ENCODE measurements around the gene OR9A2.

The OR9A2 gene

GRCh38 chr7:143042159-143042789 is 15.3 kb upstream of the OR9A2 start:
- Mint-ChIP-seq H3K27me3 (ENCODE audit: low read depth) (peaks cover 9% of the 10 kb centered on the region), H3K27ac (no peak overlapping the region), H3K4me1 (ENCODE audit: low read depth) (no peaks in the 10 kb centered on the region), H3K9me3 (no peaks in the 10 kb centered on the region), H3K36me3 (ENCODE audit: low read depth) (no peaks in the 10 kb centered on the region), H3K4me3 (no peak overlapping the region)

DNA sequence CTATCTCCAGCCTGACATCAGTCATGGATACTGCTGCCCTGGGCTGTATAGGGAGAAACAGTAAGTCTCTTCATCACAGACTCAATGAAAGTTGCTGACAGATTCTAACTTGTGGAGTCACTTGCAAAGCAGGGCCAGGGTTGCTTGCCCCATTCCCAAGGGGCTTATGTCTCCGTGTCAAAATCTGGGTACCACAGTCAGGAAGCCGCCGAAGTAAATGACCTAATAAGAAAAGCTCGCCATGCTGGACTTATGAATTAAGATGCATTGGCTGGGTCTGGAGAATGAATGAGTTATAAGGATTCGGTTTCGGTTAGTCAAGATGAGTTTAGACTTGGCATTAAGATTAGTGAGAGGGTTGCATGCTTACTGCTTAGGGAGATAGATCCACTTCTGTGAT is 14.4 kb upstream of the OR9A2 start:
- Mint-ChIP-seq H3K4me3 (no peak overlapping the region), H3K36me3 (ENCODE audit: low read depth) (no peaks in the 10 kb centered on the region), H3K27me3 (ENCODE audit: low read depth) (peaks cover 2% of the 10 kb centered on the region), H3K27ac (no peak overlapping the region), H3K9me3 (no peaks in the 10 kb centered on the region), H3K4me1 (ENCODE audit: low read depth) (no peaks in the 10 kb centered on the region)

- Mint-ChIP-seq H3K9me3 (no peaks in the 10 kb centered on the region), H3K4me1 (ENCODE audit: low read depth) (no peaks in the 10 kb centered on the region), H3K36me3 (ENCODE audit: low read depth) (no peaks in the 10 kb centered on the region), H3K27ac (no peak overlapping the region), H3K27me3 (ENCODE audit: low read depth) (no peaks in the 10 kb centered on the region), H3K4me3 (no peak overlapping the region)
Measured at GRCh38 chr7:143040209-143040715, 13.3 kb upstream of the OR9A2 start.

DNA sequence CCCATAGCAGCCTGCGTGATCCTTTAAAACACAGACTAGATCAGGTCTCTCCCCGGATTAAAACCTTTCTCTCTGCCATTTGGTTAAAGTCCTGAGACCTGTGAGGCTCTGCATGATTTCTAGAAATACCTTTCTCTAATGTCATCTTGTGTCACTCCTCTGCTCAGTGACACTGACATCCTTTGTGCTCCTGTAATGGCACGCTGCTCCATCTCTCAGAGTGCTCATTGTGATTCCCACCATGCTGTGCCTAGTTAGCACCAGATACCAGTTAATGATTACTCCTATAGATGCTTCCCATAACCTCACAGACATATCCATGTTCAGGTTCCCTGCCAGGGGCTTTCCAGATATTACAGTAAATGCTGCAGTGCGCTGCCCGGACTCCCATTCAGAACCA is 11.7 kb upstream of the OR9A2 start:
- Mint-ChIP-seq H3K36me3 (ENCODE audit: low read depth) (no peaks in the 10 kb centered on the region), H3K4me1 (ENCODE audit: low read depth) (no peaks in the 10 kb centered on the region), H3K27me3 (ENCODE audit: low read depth) (no peaks in the 10 kb centered on the region), H3K4me3 (no peak overlapping the region), H3K9me3 (peaks cover 6% of the 10 kb centered on the region), H3K27ac (no peak overlapping the region)

DNA sequence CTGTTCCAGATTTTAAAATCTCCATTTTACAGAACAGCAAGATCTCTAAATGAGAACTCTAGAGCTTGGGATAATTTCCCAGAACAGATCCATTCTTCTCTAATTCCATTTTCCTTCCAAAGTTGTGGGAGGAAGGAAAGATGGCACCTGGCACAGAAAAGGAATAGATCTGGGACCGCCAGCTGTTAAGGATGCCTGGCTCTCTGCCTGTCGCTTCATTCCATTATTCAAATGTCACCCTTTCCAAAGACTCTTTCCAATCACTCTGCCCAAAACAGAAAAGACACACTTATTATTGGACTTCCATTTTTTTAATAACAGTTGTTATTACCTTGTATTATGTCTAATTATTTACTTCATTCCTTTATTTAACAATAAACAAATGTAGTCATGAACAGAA is 751 bp upstream of the OR9A2 start:
- no peak overlapping the region for H3K4me3 Mint-ChIP-seq

GRCh38 chr7:143025371-143025770 is 1.6 kb downstream of the OR9A2 start:
- H3K9me3 Mint-ChIP-seq: no peaks in the 10 kb centered on the region
- no peaks in the 10 kb centered on the region for H3K36me3 Mint-ChIP-seq (ENCODE audit: low read depth)
- no peak overlapping the region for H3K27ac Mint-ChIP-seq
- H3K27me3 Mint-ChIP-seq (ENCODE audit: low read depth): peaks cover 13% of the 10 kb centered on the region
- H3K4me3 Mint-ChIP-seq: no peak overlapping the region
- H3K4me1 Mint-ChIP-seq (ENCODE audit: low read depth): no peaks in the 10 kb centered on the region

More for the DNA sequence above, 751 bp upstream of the OR9A2 start:
- Mint-ChIP-seq H3K27ac (no peak overlapping the region), H3K36me3 (ENCODE audit: low read depth) (no peaks in the 10 kb centered on the region), H3K27me3 (ENCODE audit: low read depth) (peaks cover 9% of the 10 kb centered on the region), H3K9me3 (no peaks in the 10 kb centered on the region), H3K4me1 (ENCODE audit: low read depth) (no peaks in the 10 kb centered on the region)

GRCh38 chr7:143023047-143023446 is 3.9 kb downstream of the OR9A2 start:
- Mint-ChIP-seq H3K27me3 (ENCODE audit: low read depth) (peaks cover 22% of the 10 kb centered on the region), H3K36me3 (ENCODE audit: low read depth) (no peaks in the 10 kb centered on the region), H3K4me1 (ENCODE audit: low read depth) (no peaks in the 10 kb centered on the region), H3K4me3 (no peak overlapping the region), H3K27ac (no peak overlapping the region), H3K9me3 (no peaks in the 10 kb centered on the region)

DNA sequence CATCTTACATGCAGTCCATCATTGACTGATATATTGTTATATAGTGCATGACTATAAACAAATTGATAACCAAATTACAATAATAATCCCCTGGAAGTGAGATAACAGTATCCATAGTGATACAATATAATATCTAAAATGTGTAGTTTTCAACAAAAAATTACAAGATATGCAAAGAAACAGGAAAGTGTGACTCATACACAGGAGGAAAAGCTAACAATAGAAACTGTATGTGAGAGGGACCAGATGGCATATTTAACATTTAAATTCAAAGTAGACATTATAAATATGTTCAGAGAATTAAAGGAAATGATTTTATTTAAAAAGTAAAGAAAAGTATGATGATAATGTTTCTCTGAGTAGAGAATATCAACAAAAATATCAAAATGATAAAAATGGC is 8.0 kb downstream of the OR9A2 start:
- no peak overlapping the region for H3K27ac Mint-ChIP-seq
- peaks cover 18% of the 10 kb centered on the region for H3K27me3 Mint-ChIP-seq (ENCODE audit: low read depth)
- H3K4me1 Mint-ChIP-seq (ENCODE audit: low read depth): no peaks in the 10 kb centered on the region

GRCh38 chr7:143016996-143017395 is 9.9 kb downstream of the OR9A2 start:
- Mint-ChIP-seq H3K36me3 (ENCODE audit: low read depth) (no peaks in the 10 kb centered on the region), H3K4me1 (ENCODE audit: low read depth) (no peaks in the 10 kb centered on the region), H3K27me3 (ENCODE audit: low read depth) (peaks cover 18% of the 10 kb centered on the region), H3K27ac (no peak overlapping the region), H3K4me3 (no peak overlapping the region), H3K9me3 (no peaks in the 10 kb centered on the region)

More for the DNA sequence above, 8.0 kb downstream of the OR9A2 start:
- H3K4me3 Mint-ChIP-seq: no peak overlapping the region
- no peaks in the 10 kb centered on the region for H3K36me3 Mint-ChIP-seq (ENCODE audit: low read depth)
- no peaks in the 10 kb centered on the region for H3K9me3 Mint-ChIP-seq

DNA sequence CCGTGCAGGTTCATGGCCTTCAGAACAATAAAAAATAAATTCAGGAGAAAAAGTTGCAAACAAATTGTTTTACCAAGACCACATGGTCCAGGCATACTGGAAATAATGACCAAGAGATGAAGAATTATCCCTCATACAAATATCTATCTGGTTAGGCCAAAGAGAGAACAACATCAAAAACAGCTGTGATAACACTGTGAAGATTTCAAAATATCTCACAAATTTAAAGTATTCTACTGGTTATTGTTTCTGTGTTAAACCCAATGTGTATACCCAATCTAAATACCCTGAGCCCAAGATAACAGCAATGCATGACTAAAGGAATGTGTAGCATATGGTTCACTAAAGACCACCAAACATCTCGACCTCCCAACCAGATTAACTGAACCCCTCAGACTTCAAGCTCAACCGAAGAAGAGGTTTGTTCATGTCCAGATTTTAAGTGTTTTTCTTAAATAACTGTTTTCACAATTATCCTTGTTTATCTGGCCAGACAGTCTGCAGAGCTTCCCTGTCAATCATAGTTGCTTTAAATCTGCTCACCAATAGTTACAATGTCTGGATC is 10.9 kb downstream of the OR9A2 start:
- H3K36me3 Mint-ChIP-seq (ENCODE audit: low read depth): no peaks in the 10 kb centered on the region
- no peaks in the 10 kb centered on the region for H3K4me1 Mint-ChIP-seq (ENCODE audit: low read depth)
- peaks cover 15% of the 10 kb centered on the region for H3K27me3 Mint-ChIP-seq (ENCODE audit: low read depth)
- H3K27ac Mint-ChIP-seq: no peak overlapping the region
- no peak overlapping the region for H3K4me3 Mint-ChIP-seq
- no peaks in the 10 kb centered on the region for H3K9me3 Mint-ChIP-seq

- H3K4me3 Mint-ChIP-seq: no peak overlapping the region
- no peak overlapping the region for H3K27ac Mint-ChIP-seq
- no peaks in the 10 kb centered on the region for H3K4me1 Mint-ChIP-seq (ENCODE audit: low read depth)
- H3K27me3 Mint-ChIP-seq (ENCODE audit: low read depth): peaks cover 14% of the 10 kb centered on the region
- no peaks in the 10 kb centered on the region for H3K9me3 Mint-ChIP-seq
- no peaks in the 10 kb centered on the region for H3K36me3 Mint-ChIP-seq (ENCODE audit: low read depth)
Measured at GRCh38 chr7:143015084-143015483, 11.8 kb downstream of the OR9A2 start.

- Mint-ChIP-seq H3K27me3 (ENCODE audit: low read depth) (peaks cover 8% of the 10 kb centered on the region), H3K4me3 (no peak overlapping the region), H3K27ac (no peak overlapping the region), H3K9me3 (no peaks in the 10 kb centered on the region), H3K36me3 (ENCODE audit: low read depth) (no peaks in the 10 kb centered on the region), H3K4me1 (ENCODE audit: low read depth) (no peaks in the 10 kb centered on the region)
Measured at GRCh38 chr7:143013893-143014292, 13.0 kb downstream of the OR9A2 start.

- no peak overlapping the region for H3K4me3 Mint-ChIP-seq
- no peak overlapping the region for H3K27ac Mint-ChIP-seq
- peaks cover 6% of the 10 kb centered on the region for H3K27me3 Mint-ChIP-seq (ENCODE audit: low read depth)
- no peaks in the 10 kb centered on the region for H3K9me3 Mint-ChIP-seq
- no peaks in the 10 kb centered on the region for H3K4me1 Mint-ChIP-seq (ENCODE audit: low read depth)
- H3K36me3 Mint-ChIP-seq (ENCODE audit: low read depth): no peaks in the 10 kb centered on the region
Measured at GRCh38 chr7:143013473-143013872, 13.5 kb downstream of the OR9A2 start.

GRCh38 chr7:143012409-143012808 is 14.5 kb downstream of the OR9A2 start:
- no peaks in the 10 kb centered on the region for H3K9me3 Mint-ChIP-seq
- peaks cover 2% of the 10 kb centered on the region for H3K4me1 Mint-ChIP-seq (ENCODE audit: low read depth)
- H3K27ac Mint-ChIP-seq: no peak overlapping the region
- no peaks in the 10 kb centered on the region for H3K36me3 Mint-ChIP-seq (ENCODE audit: low read depth)
- no peak overlapping the region for H3K4me3 Mint-ChIP-seq
- peaks cover 11% of the 10 kb centered on the region for H3K27me3 Mint-ChIP-seq (ENCODE audit: low read depth)

DNA sequence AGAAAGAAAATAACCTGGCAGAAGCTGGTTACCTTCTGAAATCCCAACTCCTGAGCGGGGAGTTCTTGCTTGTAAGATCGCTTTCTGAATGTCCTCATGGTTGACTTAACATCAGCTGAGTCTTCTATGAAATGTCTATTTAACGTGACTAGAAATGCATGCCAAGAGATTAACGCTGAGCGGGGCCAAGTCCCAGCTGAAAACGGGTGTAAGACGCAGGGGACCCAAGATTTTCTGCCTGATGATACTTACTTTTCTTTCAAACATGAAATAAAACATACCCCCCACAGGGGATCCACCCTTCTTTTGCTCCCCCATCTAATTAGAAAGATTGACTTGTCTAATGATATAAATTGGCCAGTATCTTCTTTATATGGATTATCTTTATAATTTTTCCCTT is 14.9 kb downstream of the OR9A2 start:
- no peak overlapping the region for H3K27ac Mint-ChIP-seq
- peaks cover 2% of the 10 kb centered on the region for H3K4me1 Mint-ChIP-seq (ENCODE audit: low read depth)
- no peak overlapping the region for H3K4me3 Mint-ChIP-seq
- no peaks in the 10 kb centered on the region for H3K9me3 Mint-ChIP-seq
- peaks cover 11% of the 10 kb centered on the region for H3K27me3 Mint-ChIP-seq (ENCODE audit: low read depth)
- H3K36me3 Mint-ChIP-seq (ENCODE audit: low read depth): no peaks in the 10 kb centered on the region
